Right cardiac atrium (tissue), 5 donors: Measurements from ENCODE around the gene ATF6. TPM values are rescaled to one million over a fixed set of nuclear protein-coding genes. Genes with fewer than 3 reads are reported as not detected.
"Not testable (repeated sequence)": the region's sequence is repeated elsewhere in the genome, so short reads cannot be mapped to it uniquely, and the experiment has no call there.

Source experiments
- ATAC-seq, 2 donors: fragments of 200-7000 bp; cut with Tn5 transposase; one replicate each; pipeline versions ENCODE4 v1.8.0 to v1.9.1; 2020; ENCODE audit warnings: moderate library complexity in 2 of 2, mild to moderate bottlenecking in 1 of 2
- DNase-seq, 3 donors: peaks; one replicate each; pipeline ENCODE4 v3.0.0-alpha.2; 2020
- H3K27ac ChIP-seq: one replicate; pipeline ENCODE4 v1.5.1; 2013; ENCODE audit warnings: mild to moderate bottlenecking, low read length, control low read depth, moderate library complexity
- H3K27me3 ChIP-seq: one replicate; pipeline ENCODE4 v1.6.1; 2013; ENCODE audit not compliant: control insufficient read depth, insufficient read depth
- H3K4me1 ChIP-seq: one replicate; pipeline ENCODE4 v1.6.1; 2013; ENCODE audit warnings: low read length; ENCODE audit not compliant: control insufficient read depth, insufficient read depth
- H3K4me3 ChIP-seq: one replicate; pipeline ENCODE4 v1.5.1; 2013; ENCODE audit warnings: low read length, control low read depth
- H3K9me3 ChIP-seq: one replicate; pipeline ENCODE4 v1.6.1; 2013; ENCODE audit warnings: low read length; ENCODE audit not compliant: control insufficient read depth
- WGBS: extraction: QIAGEN DNeasy Blood & Tissue Kit; methylation state at CpG from one replicate; pipeline ENCODE4 v1.1.7; 2013; 5-methylcytosine and 5-hydroxymethylcytosine counted together
- intact Hi-C, 4 donors: fragments of 100-400 bp; cut with DNase I; formaldehyde crosslinking; loops; one replicate each; pipeline versions ENCODE4 v1.11.0 to v1.14.0; 2022 to 2023
- polyA plus RNA-seq: library from polyadenylated mRNA; stranded (reverse); fragments of 200-250 nt; gene quantifications from one replicate; pipeline ENCODE4 v1.2.3, GENCODE V29; 2013
- total RNA-seq, 4 donors: library from RNA; stranded (reverse); fragmentation: NEBNext Ultra II Directional; extraction: Animal tissue kit (Norgen Biotek cat#: 25700); gene quantifications; one replicate each; pipeline ENCODE4 v1.2.1, GENCODE V29; 2021
- donor health status: healthy with polysubstance abuse.
- donor health status: DM: no; HTN: yes; CAD: no.
- donor health status: DM: no; HTN: no; CAD: no.
- donor health status: DM: no; HTN: yes; CAD: no; lungs with severe emphysema.
- donor health status: DM: yes; HTN: yes; CAD: no.

The ATF6 gene
- total and polyA plus RNA-seq, 5 donors: 5.7 to 18.5 (median 15.6) TPM

DNA sequence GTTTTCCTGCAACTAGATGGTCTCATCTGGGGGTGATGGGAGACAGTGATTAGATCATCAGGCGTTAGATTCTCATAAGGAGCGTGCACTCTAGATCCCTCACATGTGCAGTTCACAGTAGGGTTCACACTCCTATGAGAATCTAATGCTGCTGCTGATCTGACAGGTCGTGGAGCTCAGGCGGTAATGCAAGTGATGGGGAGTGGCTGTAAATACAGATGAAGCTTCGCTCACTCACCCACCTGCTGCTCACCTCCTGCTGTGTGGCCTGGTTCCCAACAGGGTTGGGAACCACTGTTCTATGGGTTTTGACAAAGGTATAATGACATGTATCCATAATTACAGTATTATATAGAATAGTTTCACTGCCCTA lies 3.5 kb downstream of the ATF6 start:
- DNase-seq, H3K4me3 ChIP-seq, H3K27me3 ChIP-seq, H3K9me3 ChIP-seq, H3K4me1 ChIP-seq, intact Hi-C loops, ATAC-seq, H3K27ac ChIP-seq: not testable (repeated sequence)
- WGBS: 85% methylated on average over 5 of the region's 5 CpGs

DNA sequence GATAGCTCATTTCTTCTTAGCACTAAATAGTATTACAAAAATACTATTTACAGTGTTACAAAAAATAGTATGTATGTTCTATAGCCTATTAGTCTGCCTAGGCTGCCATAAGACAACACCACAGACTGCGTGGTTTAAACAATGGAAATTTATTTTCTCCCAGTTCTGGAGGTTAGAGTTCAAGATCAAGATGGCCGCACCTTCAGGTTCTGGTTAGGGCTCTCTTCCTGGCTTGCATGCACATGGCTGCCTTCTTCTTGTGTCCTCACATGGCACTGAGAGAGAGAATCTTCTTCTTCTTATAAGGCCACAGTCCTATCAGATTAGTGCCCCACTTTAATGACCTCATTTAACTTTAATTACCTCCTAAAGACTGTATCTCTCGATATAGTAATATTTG lies 4.1 kb downstream of the ATF6 start:
- H3K4me1 ChIP-seq: peaks cover 2% of the 10 kb centered on the region
- no peak overlapping the region for H3K27ac ChIP-seq
- no peaks in the 10 kb centered on the region for H3K27me3 ChIP-seq
- DNase-seq (no peak), ATAC-seq (no peak)
- intact Hi-C loops: no loop called here
- H3K4me3 ChIP-seq: no peak overlapping the region
- H3K9me3 ChIP-seq: no peaks in the 10 kb centered on the region
- 96% methylated on average over 3 of the region's 3 CpGs for WGBS

DNA sequence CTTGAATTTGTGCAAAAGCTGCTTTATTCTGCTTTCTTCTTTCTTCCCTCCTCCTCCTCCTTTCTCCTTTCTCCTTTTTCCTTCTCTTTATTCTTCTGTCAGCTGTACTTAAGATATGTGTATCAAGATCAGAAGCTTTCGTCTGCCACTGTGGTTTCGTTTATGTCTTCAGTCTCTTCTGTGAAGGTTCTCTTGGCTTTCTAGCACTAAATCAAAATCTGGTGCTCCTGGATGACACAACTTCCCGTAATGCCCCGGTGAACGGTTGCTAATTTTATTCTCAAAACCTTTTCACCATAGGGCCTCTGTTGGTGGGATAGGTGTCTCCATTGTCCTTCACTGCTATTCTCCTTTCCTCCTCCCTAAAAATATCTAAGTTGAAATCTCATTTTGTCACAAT lies 5.0 kb downstream of the ATF6 start:
- H3K4me3 ChIP-seq: no peak overlapping the region
- intact Hi-C loops: no loop called here
- 67% methylated on average over 5 of the region's 5 CpGs for WGBS
- H3K9me3 ChIP-seq: no peaks in the 10 kb centered on the region
- H3K4me1 ChIP-seq: peaks cover 2% of the 10 kb centered on the region
- DNase-seq (no peak), ATAC-seq (no peak)
- no peak overlapping the region for H3K27ac ChIP-seq
- no peaks in the 10 kb centered on the region for H3K27me3 ChIP-seq

DNA sequence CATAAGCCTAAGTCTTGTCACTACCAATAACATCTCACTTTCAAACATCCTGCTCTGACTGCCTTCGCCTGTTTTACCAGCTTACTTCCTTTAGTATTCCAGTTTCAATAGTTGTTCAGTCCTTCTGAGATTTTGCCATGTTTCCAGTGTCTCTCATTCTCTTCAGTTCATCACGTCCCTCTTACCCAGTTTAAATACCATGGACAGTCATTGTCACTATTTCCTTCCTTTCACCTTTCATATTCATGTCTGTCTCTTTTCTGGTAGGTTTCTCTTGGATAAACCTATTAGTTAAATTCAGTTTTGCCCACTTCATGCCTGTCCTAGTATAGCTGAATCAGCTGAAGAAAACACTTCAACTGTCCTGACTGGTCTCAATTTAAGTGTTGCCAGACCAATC lies 5.9 kb downstream of the ATF6 start:
- intact Hi-C loops: no loop called here
- 67% methylated on average over 2 of the region's 2 CpGs for WGBS
- H3K27me3 ChIP-seq: no peaks in the 10 kb centered on the region
- peaks cover 2% of the 10 kb centered on the region for H3K4me1 ChIP-seq
- ATAC-seq (no peak), DNase-seq (no peak)
- no peak overlapping the region for H3K4me3 ChIP-seq
- H3K9me3 ChIP-seq: no peaks in the 10 kb centered on the region
- no peak overlapping the region for H3K27ac ChIP-seq

DNA sequence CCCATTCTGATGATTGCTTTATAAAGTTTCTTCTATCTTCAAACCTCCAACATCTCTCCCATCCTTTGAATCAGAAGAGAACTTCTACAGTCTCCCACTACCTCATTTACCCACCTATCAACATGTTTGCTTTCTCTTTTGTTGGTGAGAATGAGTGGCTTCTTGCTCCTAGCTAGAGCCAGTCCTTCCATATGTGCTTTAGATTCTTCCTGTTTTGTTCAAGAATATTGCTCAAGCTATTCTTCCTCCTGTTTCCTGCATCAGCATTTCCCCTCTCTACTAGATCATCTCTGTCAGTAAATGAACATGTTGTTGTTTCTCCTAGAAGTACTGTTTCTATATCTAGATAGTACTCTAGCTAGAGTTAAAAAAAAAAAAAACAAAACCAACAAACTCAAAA lies 6.3 kb downstream of the ATF6 start:
- no peak for DNase-seq
- intact Hi-C loops: no loop called here
- no peaks in the 10 kb centered on the region for H3K4me1 ChIP-seq

DNA sequence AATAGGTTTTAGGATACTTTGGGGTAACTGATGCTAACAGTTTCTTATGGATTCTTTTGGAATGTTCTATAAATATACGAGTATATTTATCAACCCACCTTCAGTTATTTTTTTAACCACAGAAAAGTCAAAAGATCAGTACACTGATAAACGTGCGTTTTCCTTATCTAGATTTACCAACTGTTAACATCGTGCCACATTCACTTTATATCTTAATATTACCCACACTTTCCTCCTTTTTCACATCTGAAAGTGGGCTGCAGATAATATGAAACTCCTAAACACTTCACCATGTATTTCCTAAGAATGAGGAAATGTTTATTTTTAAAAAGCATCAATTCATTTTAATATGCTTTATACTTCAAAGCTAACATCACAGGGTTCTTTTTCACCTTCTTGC lies 7.7 kb downstream of the ATF6 start:
- ATAC-seq (no peak), DNase-seq (no peak)
- Histone ChIP-seq H3K27me3 (no peaks in the 10 kb centered on the region), H3K27ac (no peak overlapping the region), H3K4me1 (no peaks in the 10 kb centered on the region), H3K4me3 (no peak overlapping the region), H3K9me3 (no peaks in the 10 kb centered on the region)
- intact Hi-C loops: no loop called here
- WGBS: 58% methylated on average over 4 of the region's 4 CpGs

More for the DNA sequence above, 6.3 kb downstream of the ATF6 start:
- H3K9me3 ChIP-seq: no peaks in the 10 kb centered on the region
- no peaks in the 10 kb centered on the region for H3K27me3 ChIP-seq
- ATAC-seq: peak; percentile 45 to 61
- no peak overlapping the region for H3K27ac ChIP-seq
- no peak overlapping the region for H3K4me3 ChIP-seq

DNA sequence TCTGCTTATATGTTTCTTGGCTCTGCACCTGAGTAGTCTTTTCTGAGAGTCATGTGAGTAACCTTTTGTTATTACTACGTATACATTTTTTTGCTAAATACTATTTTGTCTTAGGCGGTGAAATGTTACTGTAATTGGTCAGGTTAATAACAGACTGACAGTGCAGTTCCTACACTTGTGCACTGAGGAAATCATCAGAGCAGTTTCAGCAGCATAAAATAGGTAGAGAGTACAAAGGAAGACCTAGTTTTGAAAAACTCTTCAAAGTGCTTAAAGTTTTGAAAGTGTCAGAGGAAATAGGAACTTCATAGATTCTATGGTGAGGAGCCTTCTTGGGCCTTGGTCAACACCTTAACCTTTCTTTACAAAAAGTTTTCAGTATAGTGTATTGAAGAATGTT lies 11.1 kb downstream of the ATF6 start:
- no peak for ATAC-seq
- Histone ChIP-seq H3K4me1 (no peaks in the 10 kb centered on the region), H3K4me3 (no peak overlapping the region), H3K27ac (no peak overlapping the region), H3K27me3 (no peaks in the 10 kb centered on the region), H3K9me3 (no peaks in the 10 kb centered on the region)
- 92% methylated on average over 2 of the region's 2 CpGs for WGBS
- intact Hi-C loops: no loop called here
- DNase-seq: no peak

DNA sequence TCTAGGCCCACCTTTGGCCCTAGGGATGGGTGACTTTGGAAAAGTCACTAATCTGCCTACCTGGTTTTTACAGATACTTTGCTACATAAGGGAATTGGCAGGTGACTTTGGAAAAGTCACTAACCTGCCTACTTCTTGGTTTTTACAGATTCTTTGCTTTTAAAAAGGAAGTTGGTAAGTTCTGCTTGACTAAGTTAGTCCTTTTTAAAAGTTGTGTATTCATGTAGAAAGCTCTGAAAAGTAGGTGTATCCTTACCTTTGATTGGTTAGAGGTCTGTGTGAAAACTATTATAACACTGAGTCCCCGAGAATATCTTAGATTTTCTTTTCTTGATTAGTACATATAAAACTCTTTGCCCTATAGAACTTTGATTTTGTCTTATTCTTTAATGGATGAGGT lies 12.4 kb downstream of the ATF6 start:
- H3K9me3 ChIP-seq: no peaks in the 10 kb centered on the region
- H3K4me3 ChIP-seq: no peak overlapping the region
- DNase-seq (no peak), ATAC-seq (no peak)
- H3K4me1 ChIP-seq: no peaks in the 10 kb centered on the region
- H3K27ac ChIP-seq: no peak overlapping the region
- no peaks in the 10 kb centered on the region for H3K27me3 ChIP-seq
- intact Hi-C loops: no loop called here
- WGBS: 87% methylated on average over 1 of the region's 1 CpG

DNA sequence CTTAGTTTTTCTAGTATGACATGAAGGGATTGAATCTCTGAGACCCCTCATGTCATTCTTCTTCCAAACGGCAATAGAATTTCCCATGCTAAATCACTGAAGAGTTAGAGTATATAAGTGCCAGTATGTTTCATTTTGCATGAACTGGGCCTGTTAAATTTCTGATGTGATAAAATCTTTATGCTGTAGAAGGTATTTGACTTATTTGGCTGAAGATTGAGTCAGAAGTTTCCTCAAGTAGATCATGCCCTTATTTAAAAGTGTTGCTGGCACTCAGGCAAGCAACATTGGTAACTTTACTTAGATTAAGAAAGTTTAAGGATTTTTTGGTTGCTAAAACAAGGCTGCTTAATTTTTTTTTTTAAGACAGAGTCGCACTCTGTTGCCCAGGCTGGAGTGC lies 13.3 kb downstream of the ATF6 start:
- Histone ChIP-seq H3K27me3 (no peaks in the 10 kb centered on the region), H3K27ac (no peak overlapping the region), H3K9me3 (no peaks in the 10 kb centered on the region), H3K4me1 (no peaks in the 10 kb centered on the region), H3K4me3 (no peak overlapping the region)
- ATAC-seq (no peak), DNase-seq (no peak)
- intact Hi-C loops: no loop called here
- WGBS: 87% methylated on average over 2 of the region's 2 CpGs

DNA sequence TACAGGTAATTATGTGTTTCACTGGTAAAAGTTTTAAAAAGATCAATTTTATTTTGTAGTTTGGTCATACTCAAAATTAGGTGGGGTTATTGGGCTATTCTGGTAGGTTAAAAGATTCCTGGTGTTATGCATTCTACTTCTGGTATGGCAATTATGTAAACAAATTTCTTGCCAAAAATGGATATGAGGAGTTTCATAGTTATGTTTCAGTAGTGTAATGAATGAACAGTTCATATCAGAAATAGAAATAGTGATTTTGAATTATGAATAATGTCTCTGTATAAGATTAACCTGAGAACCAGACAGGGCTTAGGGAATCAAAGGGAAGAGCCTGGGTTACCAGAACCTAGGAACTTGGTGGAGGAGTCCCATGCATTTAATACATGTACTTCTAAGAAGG lies 15.9 kb downstream of the ATF6 start:
- no peaks in the 10 kb centered on the region for H3K4me1 ChIP-seq
- ATAC-seq (no peak), DNase-seq (no peak)
- H3K9me3 ChIP-seq: no peaks in the 10 kb centered on the region
- no peaks in the 10 kb centered on the region for H3K27me3 ChIP-seq
- no peak overlapping the region for H3K4me3 ChIP-seq
- intact Hi-C loops: no loop called here
- H3K27ac ChIP-seq: no peak overlapping the region

DNA sequence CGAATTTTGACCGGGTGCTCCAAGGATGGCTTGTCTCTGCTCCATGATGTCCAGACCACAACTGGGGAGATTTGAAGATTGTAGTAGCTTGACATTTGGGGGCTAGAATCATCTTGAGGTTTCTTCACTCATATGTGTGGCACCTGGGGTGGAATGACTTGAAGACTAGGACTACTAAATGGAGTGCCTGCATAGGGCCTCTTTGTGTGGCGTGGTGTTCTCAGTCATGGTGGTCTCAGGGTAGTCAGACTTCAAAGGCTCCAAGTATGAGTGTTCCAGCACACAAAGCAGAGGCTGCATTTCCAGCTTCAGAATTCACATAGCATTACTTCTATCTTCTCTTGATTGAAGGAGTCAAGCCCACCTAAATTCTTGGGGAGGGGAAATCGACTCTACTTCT lies 16.8 kb downstream of the ATF6 start:
- DNase-seq: no peak
- H3K4me3 ChIP-seq: no peak overlapping the region
- ATAC-seq: no peak
- 96% methylated on average over 4 of the region's 4 CpGs for WGBS
- H3K4me1 ChIP-seq: no peaks in the 10 kb centered on the region
- intact Hi-C loops: no loop called here
- no peaks in the 10 kb centered on the region for H3K27me3 ChIP-seq
- no peaks in the 10 kb centered on the region for H3K9me3 ChIP-seq
- no peak overlapping the region for H3K27ac ChIP-seq

DNA sequence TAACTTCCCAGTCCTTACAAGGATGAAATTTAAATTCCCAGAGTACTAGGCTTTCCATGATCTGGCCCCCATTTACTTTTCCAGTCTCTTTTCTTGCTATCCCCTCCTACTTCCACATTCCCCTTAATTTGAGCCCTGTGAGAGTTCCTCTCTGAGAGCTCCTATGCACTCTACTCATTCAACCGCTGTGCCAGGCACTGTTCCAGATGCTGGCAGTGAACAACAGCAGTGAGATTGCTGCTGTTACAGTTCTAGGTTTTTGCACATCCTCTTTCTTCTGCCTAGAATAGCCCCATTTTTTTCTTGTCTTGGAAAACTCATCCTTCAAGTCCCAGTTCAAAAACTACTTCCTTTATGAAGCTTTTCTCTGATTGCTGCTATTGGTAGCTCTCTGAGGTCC lies 18.8 kb downstream of the ATF6 start:
- ATAC-seq (no peak), DNase-seq (peak; percentile 26 to 67 (median 62))
- Histone ChIP-seq H3K4me3 (no peak overlapping the region), H3K9me3 (no peaks in the 10 kb centered on the region), H3K4me1 (no peaks in the 10 kb centered on the region), H3K27me3 (no peaks in the 10 kb centered on the region), H3K27ac (no peak overlapping the region)
- intact Hi-C loops: no loop called here
- 71% methylated on average over 1 of the region's 1 CpG for WGBS
